GM21367 (cell line): Measurements from ENCODE around the gene CHST15.

Experiments
- ATAC-seq: cut with Tn5 transposase; IDR thresholded peaks from one replicate; pipeline ENCODE4 v1.9.1; 2021; ENCODE audit not compliant: unreplicated experiment

Gene CHST15

DNA sequence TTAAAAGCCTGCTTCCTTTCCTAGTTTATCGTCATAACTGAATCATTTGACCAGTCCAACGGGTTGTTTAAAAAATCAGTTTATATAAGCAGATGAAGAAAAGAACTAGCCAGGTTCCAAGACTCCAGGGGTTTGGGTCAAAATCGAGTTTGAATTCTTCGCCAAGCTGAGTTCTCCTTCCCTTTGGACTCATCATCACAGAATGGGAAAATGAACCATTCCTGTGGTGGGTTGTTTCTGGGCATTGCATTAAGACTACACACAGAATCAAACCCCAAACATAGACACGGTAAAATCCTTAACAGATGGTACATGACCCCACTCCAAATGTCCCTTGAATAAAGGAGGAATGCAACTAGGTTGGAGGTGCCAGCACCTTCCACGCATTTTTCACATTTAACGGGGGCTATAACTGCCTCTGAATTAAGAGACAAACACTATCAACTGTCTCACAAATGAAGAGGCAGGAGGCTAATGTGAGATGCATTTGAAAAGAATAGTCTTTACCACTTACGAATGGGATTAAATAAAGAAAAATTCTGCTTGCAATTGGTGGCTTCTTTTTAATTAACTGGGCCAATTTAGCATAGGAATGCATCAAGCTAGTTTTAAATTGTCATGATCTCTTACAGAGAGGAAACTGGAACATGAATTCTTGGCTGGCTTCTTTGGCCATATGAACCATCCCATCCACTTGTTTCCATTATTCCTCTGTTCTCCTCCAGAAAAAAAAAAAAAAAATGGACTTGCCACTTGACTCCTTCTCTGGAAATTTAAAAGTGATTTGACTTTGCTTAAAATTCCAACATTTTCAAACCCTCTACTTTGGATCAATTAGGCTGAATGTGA lies 61.1 kb downstream of the CHST15 start:
- ATAC-seq: no peak

DNA sequence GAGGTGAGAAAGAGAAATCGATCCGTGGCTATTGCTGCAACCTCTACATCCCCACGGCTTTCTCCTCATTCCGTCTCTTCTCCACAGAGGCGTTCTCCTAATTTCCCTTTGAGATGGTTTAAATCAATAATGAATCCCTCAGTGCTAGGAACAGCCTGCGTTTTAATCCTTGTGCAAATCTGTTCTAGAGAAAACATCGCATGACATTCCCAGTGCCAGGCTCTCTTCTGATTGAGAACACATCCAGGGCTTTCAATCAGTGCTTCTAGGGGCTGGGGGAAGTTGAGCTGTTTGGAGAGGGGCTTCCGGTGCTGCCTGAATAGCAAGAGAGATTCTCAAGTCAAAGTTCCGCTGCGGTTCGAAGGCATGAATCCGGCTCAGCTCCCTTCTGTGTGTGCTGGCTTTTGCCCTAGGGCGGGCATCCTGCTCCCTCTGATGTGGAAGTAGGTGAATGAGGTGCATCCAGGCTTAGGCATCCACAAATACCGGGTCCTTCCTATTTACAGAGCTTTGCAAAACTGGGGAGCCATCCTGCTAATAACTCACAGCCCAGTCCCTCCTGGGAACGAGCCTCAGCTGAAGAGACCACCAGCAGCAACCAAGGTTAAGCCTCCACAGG lies 62.8 kb downstream of the CHST15 start:
- ATAC-seq: no peak

DNA sequence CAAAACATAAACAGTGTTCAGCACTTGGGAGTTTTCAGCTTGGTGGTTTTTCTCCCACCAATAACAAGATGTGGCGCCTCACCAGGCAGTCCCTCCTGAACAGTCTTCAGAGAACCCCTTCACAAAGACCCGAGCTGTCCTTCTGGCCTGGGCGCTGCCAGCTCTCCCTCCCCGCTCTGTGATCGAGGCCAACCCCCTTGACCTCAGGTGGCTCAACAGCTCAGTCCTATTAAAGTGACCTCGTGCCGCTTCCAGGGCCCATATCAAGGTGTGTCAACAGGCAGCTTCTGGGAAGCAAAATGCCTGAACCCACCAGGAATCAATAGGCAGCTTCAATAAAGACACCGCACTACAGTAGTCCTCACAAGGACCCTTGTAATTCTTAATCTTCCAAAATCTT lies 63.3 kb downstream of the CHST15 start:
- ATAC-seq: no peak

DNA sequence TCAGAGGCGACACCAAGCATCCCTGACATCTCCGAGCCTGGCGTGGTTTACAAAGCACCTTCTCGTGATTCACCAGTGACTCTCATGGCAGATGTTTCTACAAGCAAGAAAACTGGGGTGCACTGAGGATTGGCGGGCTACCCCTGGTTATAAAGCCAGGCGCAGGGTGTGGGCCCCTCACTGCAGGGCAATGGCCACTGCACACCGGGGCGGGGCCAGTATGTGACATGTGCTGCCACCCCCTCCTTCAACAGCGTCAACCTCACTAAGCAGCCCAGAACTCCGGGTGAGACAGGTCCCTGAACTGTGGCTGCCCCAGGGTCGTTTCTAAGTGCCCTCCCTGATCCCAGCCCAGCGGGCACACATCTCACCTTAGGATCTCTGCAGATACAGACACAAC lies 63.8 kb downstream of the CHST15 start:
- no peak for ATAC-seq

DNA sequence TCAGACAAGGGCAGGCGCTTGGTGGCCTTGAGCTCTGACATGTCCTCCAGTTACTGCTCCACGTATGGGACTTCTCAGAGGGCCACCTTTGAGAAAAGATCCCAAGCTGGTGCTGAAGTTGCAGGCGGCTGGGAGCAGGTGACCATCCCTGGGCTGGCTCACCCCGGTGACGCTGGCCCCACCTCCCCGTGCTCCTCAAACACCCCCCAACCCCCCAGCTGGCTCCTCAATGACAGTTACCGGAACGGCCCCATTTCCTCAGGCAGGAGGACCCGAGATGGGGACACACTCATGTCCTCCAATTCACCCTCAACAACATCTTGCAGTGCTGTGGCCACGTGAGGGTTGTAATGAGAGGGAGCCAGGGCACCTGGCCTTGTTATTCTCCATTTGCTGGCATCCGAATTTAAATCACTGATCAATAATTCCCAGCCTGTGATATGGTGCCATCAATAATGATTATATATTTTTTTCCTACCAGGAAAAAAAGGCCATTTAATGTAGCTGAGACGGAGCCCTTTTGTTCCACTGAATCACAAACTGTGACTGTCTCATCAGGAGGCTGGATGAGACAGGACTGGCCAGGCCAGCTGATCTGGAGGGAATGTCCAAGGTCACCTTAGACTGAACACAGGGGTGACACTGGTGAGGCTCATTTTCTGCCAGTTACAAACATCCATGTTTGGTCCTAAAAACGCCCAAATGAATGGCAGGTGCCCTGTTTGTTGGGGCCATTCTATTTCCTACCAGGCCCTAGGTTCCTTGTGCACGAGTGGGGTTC lies 64.5 kb downstream of the CHST15 start:
- ATAC-seq: no peak

DNA sequence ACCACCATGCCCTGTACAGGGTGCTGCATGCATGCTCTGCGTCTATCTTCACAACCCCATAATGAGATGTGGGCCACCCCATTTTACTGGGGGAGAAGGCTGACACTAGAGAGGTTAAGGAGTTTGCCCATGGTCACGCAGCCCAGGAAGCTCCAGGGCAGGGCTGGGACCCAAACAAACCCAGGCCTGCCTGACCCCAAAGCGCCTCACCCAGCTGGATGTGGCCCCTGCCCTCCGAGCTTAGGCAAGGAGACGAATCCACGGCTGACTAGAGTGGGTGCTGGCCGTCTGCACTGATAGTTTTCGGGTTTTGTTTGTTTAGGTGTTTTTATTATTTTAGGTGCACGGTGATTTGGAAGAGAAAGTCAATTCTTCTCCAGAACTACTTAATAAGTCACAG lies 65.7 kb downstream of the CHST15 start:
- ATAC-seq: no peak

DNA sequence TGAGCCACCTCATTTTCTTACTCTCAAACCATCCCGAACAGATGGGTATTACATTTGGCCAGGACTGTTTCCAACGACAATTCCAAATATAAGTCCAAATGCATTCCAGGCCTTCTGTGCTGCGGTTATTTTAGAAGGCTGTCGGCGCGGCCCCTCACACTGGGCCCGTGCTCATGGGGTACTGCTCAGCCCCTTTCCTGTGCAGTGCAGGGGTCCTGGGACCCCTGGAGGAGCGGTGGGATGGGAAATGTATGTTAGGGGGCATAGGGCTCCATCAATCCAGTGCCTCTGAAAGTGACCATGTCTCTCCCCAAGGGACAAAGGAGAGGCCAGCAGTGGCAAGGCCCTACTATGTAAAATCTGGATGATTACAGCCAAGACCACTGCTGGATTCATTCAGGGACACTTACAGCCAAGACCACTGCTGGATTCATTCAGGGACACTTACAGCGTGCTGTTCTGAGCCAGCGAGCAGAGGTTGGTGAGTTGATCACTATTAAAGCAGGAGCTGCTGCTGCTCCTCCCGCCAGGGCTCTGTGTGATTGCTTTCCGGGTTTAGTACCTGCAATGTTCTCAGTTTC lies 66.3 kb downstream of the CHST15 start:
- no peak for ATAC-seq

DNA sequence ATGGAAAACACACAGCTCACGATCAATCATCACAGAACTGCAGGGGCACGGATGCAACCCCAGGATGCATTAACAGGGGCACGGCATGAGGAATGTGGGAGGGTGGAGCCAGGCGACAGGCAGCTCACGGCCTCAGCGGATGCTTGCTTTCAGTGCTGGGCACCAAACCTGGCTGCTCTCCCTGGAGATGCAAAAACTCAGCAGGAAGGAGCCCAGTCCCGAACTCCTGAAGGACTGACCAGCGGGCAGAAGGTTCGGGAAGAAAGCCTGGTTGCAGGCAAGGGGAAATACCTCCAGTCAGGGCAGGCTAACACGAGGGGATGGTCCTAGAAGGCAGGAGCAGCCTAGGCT lies 66.8 kb downstream of the CHST15 start:
- no peak for ATAC-seq

DNA sequence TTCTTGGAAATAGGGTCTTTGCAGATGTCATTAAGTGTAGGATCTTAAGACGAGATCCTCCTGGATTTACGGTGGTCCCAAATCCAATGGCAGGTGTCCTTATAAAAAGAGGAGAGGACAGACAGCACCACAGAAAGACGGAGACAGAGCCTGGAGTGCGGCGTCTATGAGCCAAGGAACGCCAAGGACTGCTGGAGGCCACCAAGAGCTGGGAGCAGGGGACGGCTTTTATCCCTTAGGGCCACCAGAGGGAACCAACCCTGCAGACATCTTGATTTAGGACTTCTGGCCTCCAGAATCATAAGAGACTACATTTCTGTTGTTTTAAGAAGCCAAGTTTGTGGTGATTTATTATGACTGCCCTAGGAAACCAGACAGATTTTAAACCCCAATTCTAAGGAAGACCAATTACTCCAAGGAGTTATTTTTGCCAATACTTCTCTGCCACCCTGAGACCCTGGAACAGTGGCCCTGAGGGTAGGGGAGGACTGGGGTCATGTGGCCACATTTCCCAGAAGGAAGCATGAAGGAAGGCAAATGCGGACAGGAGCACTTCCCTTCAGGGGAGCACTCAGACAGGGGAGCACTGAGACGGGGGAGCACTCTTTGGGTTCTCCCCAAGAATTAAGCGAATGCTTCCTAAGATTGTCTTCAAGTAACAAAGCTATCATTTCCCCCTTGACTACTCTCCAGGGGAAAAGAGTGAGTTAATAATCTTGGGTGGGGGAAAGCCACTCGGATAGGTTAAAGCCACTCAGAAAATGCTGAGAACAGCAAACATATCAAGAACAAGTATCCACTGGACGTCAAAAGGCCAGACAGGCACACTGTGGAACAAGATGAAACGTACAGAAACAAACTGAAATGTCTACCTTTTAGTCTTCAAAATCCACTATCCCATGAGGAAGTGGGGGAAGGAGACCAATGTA lies 67.5 kb downstream of the CHST15 start:
- no peak for ATAC-seq

DNA sequence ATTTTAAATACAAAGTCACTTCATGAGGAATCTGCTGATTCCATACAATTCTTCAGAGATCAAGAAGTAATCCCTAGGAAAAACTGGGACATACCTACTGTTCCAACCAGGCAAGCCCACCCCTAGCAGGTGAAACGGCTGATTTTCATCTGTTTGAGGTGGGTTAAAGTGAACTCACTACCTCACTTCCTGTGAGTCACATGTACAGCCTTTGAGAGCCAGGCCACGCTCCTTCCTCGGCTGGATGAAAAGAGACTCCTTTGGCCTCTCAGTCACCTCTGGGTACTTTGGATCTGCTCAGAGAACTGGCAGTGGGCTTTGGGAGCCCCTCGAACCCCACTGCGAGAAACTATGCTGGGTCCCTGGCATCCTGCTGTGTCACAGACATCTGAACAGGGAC lies 68.2 kb downstream of the CHST15 start:
- no peak for ATAC-seq

DNA sequence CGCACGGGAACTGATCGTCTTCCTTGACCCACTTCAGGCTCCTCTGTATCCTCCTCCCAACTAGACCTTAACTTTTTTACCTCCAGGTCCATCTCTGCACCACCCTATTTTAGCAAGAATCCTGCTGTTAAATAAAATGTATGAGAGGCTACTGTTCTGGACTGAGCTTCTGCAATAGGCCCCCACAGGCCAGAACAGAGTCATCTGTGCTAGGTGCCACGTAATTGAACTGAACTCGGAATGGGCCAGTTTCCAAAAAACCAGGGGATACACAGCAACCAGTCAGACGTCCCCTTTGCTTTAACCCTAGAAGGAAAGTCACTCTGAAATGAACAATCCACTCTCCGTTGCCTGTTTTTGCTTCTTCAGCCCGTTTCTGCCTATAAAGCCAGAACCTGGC lies 71.3 kb downstream of the CHST15 start:
- ATAC-seq: no peak

DNA sequence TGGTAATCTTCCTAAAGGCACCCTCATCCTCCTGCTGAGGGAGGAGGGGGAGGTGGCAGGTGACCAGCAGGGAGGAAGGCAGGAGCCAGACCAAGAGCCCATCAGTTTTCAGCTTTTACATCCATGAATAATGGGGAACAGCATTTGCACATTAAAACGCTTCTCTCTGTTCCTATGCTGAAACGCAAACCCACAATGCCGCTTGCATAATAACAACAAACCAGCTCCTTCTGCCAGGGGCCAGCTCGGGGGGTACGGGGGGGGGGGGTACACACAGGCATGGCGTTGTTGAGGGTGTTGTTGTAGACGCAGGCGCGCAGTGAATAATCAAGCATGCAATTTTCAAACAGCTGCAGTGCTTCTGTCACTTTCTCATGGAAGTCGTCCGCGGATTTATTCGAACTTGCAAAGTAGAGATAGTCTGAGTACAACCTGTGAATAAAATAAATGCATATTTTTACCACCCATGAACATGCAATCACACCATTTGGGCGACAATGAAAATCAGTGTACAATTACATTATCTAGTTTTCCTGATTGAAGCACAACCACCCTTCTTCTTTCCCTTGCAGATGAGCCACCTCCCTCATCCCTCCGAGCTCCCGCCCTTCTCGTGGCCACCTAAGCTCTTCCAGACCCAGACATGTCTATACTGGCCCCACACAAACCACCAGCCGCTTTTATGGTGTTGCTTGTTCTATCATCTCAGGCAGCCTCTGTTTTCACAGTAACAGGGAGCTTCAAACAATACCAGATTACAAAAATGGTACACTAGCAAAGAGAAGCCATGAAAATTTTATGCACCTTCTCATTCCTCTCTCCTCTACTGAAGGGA lies 72.2 kb downstream of the CHST15 start:
- no peak for ATAC-seq

DNA sequence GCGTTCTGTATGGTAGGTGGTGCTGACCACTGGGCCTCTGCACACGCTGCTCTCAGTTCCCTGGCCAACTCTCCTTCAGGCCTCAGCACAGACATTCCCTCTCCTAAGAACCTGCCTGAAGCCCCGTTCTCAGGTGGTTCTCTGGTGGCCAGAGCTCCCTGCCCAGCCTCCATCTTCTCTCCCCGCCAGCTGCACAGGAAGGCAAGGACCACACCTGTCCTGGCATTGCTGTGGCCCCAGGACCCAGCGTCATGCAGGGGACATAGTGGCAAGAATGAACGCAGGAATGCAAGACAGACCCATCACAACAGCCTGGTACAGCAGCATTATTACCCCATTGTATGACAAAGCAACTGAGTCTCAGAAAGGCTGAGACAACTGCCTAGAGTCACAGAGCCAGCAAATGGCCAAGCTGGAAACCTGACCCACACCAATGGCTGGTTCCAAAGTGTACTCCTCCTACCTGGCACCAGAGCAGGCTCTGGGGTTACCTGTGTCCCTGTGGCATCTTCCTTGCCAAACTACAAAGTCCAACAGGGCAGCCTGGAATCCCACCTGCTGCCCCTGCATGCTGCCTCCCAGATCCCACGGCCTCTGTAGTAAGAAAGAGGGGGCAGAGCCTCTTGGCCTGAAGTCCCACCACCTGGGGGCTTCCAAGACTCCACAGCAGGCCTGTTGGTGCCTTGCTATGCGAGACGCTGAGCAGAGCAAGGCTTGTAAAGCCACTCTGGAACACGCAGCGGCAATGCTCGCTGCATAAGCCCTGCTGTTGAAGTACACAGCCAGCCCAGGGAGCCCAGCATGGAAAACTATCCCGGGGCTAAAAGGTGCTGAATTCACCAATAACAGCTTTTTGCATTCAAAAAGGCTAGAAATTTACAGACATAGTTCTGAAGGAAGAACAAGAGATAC lies 73.3 kb downstream of the CHST15 start:
- ATAC-seq: no peak

DNA sequence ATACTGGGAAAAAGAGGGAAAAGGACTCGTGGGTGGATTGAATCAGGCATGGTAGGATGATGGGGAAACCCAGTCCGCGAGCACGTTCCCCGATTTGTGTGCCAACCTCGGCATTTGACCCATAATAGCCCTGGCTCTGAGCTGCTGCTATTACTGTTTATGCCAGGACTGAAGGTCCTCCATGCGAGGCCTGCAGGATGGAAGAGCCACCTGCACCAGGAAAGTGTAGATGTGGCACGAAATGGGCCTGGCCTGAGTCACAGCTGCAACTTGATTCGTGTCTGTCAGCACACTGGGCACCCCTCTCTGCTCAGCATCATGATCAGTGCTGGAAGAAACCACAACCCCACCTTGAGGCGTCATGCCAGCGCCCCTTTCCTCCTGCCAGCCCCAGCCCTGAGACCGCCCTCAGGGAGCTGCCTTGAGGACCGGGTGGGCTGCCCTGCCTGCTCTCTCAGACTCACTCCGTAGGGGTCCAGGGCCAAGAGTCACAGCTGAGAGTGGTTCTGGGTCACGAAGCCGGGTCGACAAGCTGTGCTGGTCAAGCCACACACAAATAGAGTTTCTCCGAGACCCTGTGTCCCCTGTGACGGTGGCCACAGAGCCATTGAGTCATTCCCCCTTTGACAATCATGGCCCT lies 74.4 kb downstream of the CHST15 start:
- ATAC-seq: no peak

DNA sequence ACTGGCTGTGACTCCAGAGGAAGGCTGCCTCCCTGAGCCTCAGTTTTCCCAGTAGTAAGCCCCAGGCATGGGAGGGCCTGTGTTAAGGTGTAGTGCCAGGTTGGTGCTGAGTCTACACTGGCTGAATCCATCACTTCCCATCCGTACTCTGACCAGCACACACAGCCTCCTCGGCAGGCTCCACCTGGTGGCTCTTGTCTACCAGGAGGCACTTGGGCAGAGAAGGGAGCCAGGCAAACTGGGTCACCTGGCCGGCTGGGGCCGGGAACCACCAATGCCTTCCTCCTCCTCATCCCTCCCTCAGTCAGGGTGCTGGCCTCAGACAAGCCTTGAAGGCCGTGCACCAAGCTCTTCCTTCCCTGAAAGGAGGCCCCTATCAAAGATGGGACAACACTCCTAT lies 75.7 kb downstream of the CHST15 start:
- ATAC-seq: no peak

DNA sequence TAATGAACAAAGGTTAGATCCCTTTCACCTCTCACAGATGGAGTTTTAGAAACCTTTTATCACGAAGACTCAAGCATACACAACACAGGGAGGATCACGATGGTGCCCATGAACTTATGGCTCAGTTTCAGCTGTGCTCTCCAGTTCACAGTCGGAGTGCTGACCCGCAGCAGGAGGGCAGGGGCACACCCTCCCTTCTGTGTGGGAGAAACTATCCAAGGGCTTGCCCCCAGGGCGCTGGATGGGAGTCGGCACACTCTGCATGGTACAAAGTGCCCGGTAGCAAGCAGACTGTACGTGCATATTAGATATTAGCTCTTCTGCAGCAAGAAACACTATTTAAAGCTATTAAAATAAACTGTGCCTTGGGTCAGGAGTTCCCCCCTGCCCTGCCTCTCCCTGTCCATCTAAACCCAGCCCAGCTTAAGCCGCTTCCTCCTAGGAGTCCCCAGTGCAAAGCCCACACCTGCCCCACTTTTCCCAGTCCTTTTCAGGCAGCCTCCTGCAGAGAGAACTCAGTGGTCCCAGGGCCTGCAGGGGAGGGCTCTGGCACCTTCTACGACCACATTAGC lies 76.5 kb downstream of the CHST15 start:
- no peak for ATAC-seq

DNA sequence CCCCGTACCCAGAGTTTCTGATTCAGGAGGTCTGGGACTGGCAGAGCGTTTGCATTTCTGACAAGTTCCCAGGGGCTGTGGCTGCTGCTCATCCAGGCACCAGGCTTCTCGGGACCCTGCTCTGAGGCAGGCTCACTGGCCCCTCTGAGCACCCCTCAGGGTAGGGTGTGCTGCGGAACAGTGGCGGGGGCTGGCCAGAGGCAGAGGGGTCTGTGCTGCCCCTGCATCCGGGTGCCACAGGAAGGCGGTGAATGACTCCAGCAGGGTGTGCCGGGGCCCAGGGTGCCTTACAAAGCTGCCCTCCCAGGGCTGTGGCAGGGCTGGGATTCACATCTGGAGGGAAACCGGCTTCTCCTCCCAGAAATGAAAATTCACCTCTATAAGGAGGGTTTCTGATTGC lies 77.4 kb downstream of the CHST15 start:
- ATAC-seq: no peak
